NOMO-1 treated with dmso at 0.1 percent for 144 hours (cell line): ENCODE data around the gene ZBTB12.
A peak's percentile ranks its signal among the peaks of the same experiment; 100 is the strongest.
"Not testable (repeated sequence)": the region's sequence is repeated elsewhere in the genome, so short reads cannot be mapped to it uniquely, and the experiment has no call there.

ENCODE experiments used
- DNase-seq: peaks from one replicate; lab custom pipeline; 2025; ENCODE audit not compliant: unreplicated experiment; lab: John Stamatoyannopoulos, UW

ZBTB12 gene

DNA sequence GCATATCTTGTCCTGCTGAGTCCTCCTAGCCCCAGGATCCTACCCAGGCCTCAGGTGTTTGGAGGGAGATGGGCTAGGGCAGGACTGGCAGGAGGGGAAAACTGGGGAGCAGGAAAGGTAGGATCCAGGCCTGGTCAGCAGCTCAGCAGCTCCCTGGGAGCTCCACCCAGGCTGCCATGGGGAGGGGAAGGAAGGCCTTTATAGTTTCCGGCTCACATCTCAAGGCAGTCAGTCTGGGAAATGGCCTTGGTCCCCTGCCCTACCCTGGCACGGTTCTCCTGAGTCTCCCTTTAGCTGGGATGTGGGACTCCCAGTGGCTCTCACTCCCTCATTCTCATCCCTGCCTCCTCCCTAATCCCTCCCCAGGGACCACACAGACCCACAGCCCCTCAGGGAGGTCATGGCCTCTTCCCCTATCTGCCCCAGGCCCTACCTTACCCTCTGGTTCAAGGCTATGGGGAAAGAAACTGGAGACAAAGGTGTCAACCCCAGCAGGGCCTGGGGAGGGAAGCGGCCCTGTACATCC, 24.7 kb downstream of the ZBTB12 start:
- no peak for DNase-seq

DNA sequence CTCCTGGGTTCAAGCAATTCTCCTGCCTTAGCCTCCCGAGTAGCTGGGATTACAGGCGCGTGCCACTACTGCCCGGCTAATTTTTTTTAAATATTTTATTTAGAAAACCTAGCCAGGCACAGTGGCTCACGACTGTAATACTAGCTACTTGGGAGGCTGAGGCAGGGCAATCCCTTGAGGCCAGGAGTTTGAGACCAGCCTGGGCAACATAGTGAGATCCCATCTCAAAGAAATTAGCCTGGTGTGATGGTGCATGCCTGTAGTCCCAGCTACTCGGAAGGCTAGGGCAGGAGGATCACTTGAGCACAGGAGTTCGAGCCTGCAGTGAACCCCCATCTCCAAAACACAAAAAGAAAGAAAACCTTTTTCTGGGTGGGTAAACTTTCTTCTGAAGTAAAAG, 25.5 kb downstream of the ZBTB12 start:
- DNase-seq: no peak

DNA sequence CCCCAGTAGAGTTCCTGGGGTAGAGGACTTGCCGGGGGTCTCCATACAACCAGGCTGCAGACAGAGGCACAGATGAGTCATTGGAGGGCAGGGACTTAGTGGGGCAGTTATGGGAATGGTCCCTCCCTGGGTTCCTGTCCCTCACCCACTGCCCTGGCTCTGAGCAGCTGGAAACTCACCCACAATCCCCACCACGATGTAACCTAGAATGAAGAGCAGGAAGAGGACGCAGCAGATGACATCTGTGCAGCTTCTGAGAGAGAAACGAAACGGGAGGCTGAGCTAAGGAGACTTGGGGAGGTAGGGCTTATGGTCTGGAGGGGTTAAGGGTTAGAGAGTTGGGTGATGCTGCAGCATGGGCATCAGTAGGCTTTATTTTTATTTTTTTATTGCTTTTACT, 26.0 kb downstream of the ZBTB12 start:
- no peak for DNase-seq

DNA sequence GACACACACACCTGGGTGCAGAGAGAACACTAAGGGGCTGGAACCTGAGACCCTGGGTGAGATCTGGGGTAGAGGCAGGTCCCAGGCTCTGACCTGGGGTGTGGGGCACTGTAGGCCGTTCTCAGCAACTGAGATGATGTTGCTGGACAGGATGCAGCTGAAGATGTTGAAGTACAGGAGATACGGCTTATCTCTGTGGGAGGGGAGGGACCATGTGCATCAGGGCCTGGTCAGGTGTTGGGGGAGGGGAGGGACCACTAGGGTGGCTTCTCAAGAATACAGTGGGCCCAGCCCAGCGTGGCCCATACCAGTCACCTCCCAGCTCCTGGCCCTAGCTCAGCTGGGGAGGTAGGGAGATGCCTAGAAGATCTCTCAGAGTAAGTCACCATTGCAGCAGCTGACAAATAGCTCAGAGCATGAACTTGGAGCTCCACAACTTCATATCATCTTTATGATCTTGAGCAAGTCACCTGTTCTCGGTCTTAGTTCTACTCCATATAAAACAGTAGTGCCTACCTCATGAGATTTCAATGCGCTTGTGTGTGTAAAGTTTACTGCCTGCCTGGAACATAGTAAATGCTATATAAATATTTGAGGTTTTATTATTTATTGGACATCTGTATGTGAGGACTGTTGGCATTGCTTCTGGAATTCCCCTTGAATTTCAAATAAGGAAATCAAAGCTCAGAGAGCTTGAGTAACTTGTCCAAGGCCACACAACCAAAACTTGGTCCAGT, 26.9 kb downstream of the ZBTB12 start:
- no peak for DNase-seq

DNA sequence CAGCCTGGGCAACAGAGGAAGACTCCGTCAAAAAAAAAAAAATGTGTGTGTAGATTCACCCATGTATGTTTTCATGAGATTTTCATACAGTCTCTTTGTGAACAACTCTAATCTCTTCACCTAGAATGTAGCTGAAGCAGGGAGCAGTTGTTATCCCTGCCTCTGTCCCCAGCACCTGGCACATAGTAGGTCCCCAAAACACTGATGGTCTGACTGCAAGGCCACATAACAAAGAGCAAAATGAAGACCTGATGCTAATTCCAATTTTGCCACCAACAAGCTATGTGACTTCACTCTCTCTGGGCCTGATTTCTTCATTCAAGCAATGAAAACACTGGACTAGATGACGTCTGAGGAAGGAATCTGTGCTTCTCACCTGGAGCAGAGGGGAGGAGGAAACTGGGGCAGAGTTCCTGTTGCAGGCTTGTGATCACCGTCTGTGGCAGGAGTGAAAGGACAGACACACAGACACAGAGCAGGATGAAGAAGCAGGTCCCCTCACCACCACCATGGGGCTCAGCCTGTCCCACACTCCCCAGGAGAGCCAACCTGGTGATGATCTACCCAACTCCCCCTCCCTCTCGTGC, 27.7 kb downstream of the ZBTB12 start:
- no peak for DNase-seq

DNA sequence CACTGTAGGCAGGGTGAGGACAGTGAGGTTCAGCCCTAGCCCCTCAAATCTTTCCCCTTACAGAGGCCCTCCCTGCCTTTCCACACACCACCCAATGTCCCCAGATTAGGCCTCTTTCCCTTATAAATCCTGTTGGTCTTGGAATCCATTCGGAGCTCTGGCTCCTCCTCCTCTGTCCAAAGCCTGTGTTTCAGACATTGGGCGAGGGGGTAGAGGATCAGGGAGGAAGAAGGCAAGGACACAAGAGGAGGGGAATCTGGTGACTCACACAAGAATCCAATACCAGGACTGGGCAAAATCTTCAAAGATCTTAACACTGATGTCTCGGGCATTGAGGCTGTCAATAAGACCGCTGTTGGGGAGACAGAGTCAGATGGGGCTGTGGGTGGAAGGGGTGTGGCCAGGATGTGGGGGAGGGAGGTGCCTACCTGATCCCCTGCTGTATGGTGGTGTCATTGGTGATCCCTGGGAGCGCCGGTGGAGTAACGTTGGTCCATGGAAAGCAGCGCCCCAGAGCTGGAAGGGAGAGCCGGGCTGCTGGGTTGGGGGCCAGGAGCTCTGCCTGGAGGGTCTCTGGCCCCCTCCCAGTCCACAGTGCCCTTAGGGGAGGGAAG, 30.7 kb downstream of the ZBTB12 start:
- DNase-seq: no peak

DNA sequence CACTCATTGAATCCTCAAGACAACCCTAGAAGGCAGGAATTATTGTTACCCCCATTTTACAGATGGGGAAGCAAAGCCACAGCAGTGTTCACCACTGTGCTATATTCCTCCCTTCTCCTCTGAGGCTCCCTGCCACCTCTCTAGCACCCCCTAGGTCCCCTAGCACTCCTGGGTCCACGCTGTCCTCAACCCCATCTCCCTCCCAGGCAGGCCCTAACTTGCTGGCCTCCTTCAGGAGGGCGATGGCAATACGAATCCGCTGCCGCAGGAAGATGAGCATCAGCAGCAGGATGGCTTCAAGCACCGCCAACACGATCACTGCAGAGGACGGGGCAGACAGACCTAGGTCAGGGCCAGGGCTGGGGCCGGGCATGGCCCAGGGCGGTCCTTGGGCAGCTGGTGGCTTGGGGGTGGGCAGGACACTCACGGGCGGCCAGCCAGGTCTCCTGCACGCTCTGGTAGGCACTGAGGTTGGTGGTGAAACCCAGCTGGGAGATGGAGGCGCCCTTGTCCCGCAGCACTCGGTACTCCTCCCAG, 31.4 kb downstream of the ZBTB12 start:
- DNase-seq: no peak

DNA sequence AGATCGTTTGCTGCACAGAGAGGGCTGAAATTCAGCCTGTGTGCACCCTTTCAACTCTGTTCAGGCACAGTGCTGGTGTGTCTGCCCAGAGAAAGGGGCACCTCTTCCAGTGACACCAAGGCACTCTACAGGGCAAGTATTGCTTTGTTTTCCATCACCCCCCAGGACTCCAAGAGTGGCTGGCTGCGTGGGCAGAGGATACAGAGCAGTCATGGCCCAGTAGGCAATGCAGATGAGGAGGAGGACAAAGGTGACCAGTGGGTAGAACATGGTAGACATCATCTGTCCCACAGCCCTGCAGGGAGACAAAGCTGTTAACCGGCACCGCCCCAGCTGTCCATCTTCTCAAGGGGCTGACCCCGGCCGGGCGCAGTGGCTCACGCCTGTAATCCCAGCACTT, 32.5 kb downstream of the ZBTB12 start:
- no peak for DNase-seq

DNA sequence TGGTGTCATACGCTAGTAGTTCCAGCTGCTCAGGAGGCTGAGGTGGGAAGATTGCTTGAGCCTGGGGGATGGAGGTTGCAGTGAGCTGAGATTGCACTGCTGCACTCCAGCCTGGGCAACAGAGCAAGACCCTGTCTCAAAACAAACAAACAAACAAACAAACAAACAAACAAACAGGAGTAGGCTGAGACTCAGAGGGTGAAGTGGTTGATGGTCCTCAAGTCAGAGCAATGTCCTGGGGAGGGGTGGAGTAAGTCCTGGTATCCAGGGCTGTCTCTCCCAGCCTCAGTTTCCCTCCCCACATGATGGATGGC, 33.3 kb downstream of the ZBTB12 start:
- DNase-seq: not testable (repeated sequence)

DNA sequence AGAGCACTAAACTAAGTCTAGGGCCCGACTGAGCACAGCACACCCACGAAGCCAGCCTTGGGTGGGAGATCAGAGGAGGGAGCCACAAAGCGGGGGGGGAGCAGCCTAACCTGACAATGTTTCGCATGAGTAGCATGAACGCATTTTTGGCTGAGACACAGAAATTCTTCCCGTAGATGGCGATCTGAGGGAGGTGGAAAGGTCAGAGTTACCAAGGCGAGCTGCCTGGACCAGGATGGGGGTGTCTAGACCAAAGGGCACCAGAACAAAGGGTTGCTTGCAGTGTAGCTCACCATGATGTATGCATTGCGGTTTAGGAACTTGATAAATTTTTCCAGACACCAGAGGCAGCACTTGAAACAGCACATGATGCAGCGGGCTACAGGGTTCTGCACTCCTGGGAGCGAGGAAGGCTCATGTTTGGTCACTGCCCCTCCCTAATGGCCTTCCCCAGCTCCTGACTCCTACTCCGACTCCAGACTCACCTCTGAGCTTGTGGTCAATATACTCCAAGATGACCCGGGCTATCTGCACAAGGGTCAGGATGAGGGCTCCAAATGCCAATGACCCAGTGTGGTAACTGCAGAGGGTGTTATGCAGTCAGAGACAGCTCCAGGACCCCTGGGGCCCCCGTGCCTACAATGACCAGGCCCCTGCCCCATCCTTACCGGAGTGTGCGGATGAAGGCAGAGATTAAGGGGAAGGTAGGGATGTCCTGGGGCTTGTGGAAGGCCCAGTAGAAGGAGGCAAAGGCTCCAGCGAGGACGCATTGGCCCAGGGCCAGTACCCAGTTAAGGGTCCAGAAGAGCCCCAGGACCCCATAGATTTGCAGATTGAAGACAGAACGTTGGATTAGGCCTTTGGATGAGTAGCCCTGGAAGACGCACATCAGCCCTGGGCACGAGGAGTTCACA, 36.4 kb downstream of the ZBTB12 start:
- DNase-seq: no peak

DNA sequence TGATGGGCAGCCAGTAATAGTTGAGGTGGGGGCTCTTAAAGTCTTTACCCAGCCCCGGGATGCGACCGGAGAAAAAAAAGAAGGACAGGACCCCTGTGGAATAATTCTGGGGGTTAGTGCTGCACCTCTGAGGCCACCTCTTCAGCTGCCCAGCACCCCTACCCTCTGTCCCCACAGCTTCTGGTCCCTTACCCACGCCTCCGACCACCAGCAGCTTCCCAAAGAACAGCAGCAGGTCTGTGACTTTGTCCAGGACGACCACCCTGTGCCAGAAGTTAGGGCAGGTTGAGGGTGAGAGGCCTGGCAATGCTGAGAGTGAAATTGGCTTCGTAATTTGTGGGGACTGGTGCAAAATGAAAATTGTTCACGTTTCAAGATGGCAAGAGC, 37.1 kb downstream of the ZBTB12 start:
- no peak for DNase-seq

DNA sequence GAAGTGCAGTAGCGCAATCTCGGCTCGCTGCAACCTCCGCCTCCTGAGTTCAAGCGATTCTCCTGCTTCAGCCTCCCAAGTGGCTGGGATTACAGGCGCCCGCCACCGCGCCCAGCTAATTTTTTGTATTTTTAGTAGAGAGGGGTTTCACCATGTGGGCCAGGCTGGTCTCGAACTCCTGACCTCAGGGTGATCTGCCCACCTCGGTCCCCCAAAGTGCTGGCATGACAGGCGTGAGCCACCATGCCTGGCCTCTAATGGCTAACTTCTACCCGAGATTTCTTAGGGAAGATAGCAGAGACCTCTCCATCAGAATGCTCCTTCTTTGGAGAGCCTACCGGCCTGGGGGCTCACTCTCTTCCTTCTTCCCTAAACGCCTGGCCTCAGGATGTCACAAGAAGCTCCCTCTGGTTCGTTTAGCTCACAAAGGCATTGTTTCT, 37.7 kb downstream of the ZBTB12 start:
- not testable (repeated sequence) for DNase-seq

DNA sequence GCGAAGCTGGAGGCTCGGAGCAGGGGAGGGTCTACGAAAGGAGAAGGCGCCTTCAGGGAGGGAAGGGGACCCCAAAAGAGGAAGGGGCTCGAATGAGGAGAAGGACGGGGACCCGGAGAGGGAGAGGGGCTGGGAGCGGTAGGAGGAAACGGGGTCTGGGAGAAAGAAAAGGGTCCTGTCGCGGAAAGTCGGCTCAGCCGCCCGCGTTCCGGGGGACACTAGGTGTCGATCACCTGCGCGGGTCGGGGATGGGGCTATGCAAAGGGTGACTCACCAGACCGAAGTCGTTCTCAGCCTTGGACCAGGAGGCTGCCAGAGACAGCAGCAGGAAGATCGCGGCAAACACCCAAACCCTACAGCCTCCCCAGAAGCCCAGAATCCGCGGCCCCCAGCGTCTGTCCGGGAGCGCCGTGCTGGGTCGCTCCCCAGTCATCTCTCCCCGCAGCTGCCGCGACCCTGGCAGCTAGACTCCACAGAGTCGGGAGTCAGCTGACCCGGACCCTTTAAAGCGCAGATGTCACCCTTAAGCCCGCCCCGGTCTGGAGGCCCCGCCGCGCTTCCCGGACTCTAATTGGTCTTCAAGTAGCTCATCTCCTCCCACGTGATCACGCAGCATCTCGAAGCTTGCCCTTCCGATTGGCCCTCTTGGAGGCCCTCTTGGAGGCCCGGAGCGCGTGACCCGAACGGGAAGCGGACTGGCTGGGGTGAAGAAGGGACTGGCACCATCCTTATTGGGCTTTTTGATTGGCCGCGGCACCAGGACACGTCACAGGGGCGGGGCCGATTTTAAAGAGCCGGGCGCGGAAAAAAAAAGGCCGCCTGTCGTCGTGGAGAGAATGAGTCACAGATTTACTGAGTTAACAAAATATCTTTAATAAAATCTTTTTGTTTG, 39.3 kb downstream of the ZBTB12 start, which contains the start of gene NEU1:
TSS of gene NEU1 (minus strand) at position 478 of the 892 bp plus-strand sequence. CDS start at position 433, 45 bp downstream.
- DNase-seq: peak; percentile 100

DNA sequence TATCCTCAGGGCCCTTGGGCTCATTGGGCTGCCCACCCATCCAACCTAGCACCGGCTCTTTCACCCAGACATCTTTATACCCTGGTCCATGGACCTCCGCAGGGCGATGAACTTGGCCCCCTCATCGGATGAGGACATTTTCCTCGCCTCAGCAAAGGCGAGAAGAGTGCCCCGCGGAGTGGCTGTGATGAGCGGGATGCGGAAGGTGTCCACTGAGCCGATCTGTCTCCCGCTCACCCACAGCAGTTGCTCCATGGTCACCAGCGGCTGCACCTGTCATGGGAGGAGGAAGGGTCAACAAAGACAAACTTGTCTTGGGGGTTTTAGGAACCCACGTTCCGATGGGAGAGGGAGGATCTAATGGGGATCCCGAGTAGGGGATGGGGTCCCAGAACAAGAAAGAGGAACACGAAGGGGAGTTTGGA, 40.0 kb downstream of the ZBTB12 start:
- no peak for DNase-seq

DNA sequence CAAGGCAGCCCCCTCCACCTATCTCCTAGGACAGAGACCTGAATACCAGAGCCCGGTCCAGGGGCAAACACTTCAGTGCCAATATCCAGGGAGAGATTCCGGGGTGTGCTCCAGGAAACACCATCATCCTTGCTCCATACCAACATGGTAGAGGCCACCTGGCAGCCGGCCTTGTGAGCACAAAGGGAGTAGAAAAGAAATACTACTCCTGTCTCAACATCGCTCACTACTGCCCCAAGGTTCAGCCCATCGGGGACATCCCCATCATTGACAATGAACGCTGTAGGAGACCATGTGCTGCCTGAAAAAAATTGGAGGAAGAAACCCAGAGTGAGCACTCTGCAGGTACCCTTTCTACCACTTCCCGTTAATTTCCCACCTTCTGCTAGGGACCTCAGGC, 40.7 kb downstream of the ZBTB12 start:
- DNase-seq: no peak

DNA sequence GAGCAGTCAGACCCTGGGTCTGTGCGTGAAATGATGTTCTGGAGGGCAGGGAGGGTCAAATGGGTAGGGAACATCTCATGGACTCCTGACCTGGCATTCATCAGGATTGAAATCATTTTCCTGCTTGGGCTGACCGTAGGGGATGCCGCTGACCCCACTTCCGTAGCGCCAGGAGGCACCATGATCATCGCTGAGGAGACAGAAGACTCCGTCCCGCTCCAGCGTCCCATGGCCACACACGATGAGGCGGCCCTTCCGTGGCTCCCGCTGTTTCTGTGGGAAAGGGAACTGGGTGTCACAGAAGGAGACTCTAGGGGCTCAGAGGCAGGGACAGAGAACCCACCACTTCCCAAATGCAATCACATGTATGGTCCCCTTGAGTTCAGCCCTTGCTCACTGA, 41.5 kb downstream of the ZBTB12 start:
- no peak for DNase-seq

DNA sequence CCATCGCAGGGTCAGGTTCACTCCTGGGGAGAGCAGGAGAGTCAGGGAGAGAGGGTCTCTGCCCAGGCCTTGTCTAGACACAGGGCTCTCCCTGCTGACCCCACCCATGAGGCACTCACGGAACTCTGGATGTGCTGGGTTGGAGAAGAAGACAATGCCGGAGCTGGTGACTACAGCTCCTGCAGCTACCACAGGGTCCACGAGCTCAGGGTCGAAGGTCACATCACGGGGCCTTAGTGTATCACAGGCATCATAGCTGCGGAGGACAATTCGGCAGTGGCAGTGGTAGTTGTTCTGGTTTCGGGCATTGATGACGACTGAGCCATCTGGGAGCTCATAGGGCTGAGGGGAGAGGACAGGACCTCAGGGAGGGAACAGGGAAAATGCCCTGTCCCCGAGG, 42.0 kb downstream of the ZBTB12 start:
- no peak for DNase-seq

DNA sequence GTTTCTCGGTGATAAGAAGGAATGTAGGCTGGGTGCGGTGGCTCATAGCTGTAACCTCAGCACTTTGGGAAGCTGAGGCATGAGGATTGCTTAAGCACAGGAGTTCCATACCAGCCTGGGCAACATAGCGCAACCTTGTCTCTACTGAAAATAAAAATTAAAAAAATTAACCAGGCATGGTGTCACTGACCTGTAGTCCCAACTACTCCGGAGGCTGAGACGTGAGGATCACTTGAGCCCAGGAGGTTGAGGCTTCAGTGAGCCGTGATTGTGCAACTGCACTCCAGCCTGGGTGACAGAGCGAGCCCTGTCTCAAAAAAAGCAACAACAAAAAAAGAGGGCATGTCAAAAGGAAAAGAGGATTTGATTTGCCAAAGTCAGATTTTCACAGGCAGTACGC, 43.2 kb downstream of the ZBTB12 start:
- DNase-seq: no peak

DNA sequence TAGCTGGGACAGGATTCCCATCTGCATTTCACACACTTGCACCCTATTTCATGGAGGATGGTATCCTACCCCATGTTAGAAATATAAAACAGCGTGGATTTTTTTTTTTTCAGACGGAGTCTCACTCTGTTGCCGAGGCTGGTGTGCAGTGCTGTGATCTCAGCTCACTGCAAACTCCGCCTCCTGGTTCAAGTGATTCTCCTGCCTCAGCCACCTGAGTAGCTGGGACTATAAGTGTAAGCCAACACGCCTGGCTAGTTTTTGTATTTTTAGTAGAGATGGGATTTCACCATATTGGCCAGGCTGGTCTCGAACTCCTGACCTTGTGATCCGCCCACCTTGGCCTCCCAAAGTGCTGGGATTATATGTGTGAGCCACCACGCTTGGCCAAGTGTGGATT, 44.1 kb downstream of the ZBTB12 start:
- not testable (repeated sequence) for DNase-seq
